Colonic mucosa (tissue), 4 donors: ENCODE results near the gene GNAQ. TPM values are rescaled to one million over a fixed set of nuclear protein-coding genes. Genes with fewer than 3 reads are reported as not detected.
"Not testable (repeated sequence)": the region's sequence is repeated elsewhere in the genome, so short reads cannot be mapped to it uniquely, and the experiment has no call there.

ENCODE experiments used
- DNase-seq: peaks from one replicate; pipeline ENCODE4 v3.0.0-alpha.2; 2020
- H3K27ac ChIP-seq: fragments of 200-600 bp; one replicate; pipeline ENCODE4 v1.8.0; 2021
- H3K27me3 ChIP-seq: fragments of 200-600 bp; one replicate; pipeline ENCODE4 v1.8.0; 2021
- H3K36me3 ChIP-seq: fragments of 200-600 bp; one replicate; pipeline ENCODE4 v1.8.0; 2021
- H3K4me1 ChIP-seq: fragments of 200-600 bp; one replicate; pipeline ENCODE4 v1.8.0; 2021; ENCODE audit warnings: mild to moderate bottlenecking
- H3K4me3 ChIP-seq: fragments of 200-600 bp; one replicate; pipeline ENCODE4 v1.8.0; 2021
- H3K9ac ChIP-seq, 2 donors: one replicate each; pipeline ENCODE4 v1.7.0; 2013; ENCODE audit warnings: control low read depth in 2 of 2, low read depth in 2 of 2, low read length in 2 of 2
- H3K9me3 ChIP-seq: fragments of 200-600 bp; one replicate; pipeline ENCODE4 v1.8.0; 2021
- intact Hi-C: fragments of 100-400 bp; cut with DNase I; formaldehyde crosslinking; loops from one replicate; pipeline ENCODE4 v1.14.1; 2022
- total RNA-seq, 2 donors: library from RNA; stranded (reverse); fragmentation: NEBNext Ultra II Directional in 1 of 2; extraction: Animal tissue kit (Norgen Biotek cat#: 25700) in 1 of 2; gene quantifications; one replicate each; pipeline ENCODE4 v1.2.1, GENCODE V29; 2021
- TF ChIP-seq, protein P1 (sequence below): fragments of 200-600 bp; IDR thresholded peaks from one replicate; pipeline ENCODE4 v1.8.0; 2022; ENCODE audit warnings: antibody characterized with exemption, mild to moderate bottlenecking
- donor health status: healthy.
- donor health status: DM: no; HTN: no; CAD: no.
- donor health status: DM: no; HTN: no; CAD: no.

GNAQ gene
- total RNA-seq, 2 donors from 2014 or later: 75.6 to 105 TPM

DNA sequence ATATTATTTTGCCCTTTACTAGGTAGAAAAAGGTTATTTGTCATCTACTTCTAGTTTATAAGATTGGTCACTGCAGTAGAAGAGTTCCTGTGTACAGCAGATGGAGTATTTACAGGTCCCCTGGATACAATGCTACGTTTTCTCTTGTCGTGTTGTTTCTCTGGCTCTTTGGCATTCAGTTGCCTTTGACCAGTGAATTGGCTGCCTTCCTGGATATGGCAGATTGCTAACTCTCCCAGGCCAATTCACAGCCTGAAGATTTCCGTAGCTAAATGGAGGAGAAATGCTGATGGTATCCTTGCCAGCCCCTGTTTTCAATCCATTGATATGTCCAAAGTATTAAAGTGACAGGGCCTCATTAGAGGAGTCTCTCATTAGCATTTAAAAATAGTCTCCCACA is 32.5 kb upstream of the GNAQ start:
- intact Hi-C loops: no loop called here

DNA sequence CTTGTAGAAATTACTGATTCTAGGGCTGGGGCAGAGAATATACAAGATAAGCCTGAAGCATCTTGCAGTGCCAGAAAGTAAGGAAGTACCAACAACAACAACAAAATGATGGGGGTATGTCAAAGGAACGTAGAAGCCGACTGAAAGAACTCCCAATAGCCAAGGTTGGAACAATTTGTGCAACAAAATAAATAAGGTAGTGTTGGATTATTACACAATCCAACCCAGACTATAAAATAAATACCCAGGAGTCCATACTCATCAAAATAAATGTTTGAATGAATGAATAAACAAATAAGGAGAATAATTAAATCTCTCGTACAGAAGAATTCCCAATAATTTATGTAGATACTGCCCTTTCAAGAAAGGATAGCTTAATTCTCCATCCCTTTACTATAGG is 31.1 kb upstream of the GNAQ start:
- H3K27ac ChIP-seq: no peak overlapping the region
- no peaks in the 10 kb centered on the region for H3K9me3 ChIP-seq
- intact Hi-C loops: no loop called here
- no peak overlapping the region for H3K9ac ChIP-seq
- H3K4me3 ChIP-seq: no peak overlapping the region
- no peaks in the 10 kb centered on the region for H3K4me1 ChIP-seq
- no peak for DNase-seq
- TF ChIP-seq, protein P1, sequence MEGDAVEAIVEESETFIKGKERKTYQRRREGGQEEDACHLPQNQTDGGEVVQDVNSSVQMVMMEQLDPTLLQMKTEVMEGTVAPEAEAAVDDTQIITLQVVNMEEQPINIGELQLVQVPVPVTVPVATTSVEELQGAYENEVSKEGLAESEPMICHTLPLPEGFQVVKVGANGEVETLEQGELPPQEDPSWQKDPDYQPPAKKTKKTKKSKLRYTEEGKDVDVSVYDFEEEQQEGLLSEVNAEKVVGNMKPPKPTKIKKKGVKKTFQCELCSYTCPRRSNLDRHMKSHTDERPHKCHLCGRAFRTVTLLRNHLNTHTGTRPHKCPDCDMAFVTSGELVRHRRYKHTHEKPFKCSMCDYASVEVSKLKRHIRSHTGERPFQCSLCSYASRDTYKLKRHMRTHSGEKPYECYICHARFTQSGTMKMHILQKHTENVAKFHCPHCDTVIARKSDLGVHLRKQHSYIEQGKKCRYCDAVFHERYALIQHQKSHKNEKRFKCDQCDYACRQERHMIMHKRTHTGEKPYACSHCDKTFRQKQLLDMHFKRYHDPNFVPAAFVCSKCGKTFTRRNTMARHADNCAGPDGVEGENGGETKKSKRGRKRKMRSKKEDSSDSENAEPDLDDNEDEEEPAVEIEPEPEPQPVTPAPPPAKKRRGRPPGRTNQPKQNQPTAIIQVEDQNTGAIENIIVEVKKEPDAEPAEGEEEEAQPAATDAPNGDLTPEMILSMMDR: no peak
- no peaks in the 10 kb centered on the region for H3K36me3 ChIP-seq
- H3K27me3 ChIP-seq: no peaks in the 10 kb centered on the region

More for the DNA sequence above, 32.5 kb upstream of the GNAQ start:
- H3K9me3 ChIP-seq: no peaks in the 10 kb centered on the region
- TF ChIP-seq, protein P1: no peak
- no peaks in the 10 kb centered on the region for H3K27me3 ChIP-seq
- H3K4me3 ChIP-seq: no peak overlapping the region
- no peak overlapping the region for H3K27ac ChIP-seq
- no peaks in the 10 kb centered on the region for H3K4me1 ChIP-seq
- no peak overlapping the region for H3K9ac ChIP-seq
- no peak for DNase-seq
- no peaks in the 10 kb centered on the region for H3K36me3 ChIP-seq

DNA sequence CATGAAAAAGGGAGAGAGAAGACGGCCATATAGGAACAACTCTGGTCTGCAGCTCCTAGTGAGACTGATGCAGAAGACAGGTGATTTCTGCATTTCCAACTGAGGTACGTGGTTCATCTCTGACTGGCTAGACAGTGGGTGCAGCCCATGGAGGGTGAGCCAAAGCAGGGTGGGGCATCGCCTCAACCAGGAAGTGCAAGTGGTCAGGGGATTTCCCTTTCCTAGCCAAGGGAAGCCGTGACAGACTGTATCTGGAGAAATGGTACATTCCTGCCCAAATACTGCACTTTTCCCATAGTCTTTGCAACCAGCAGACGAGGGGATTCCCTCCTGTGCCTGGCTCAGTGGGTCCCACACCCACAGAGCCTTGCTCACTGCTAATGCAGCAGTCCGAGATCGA is 22.6 kb upstream of the GNAQ start:
- H3K36me3 ChIP-seq, H3K9me3 ChIP-seq, DNase-seq, H3K27me3 ChIP-seq, H3K4me3 ChIP-seq, H3K27ac ChIP-seq, intact Hi-C loops, H3K4me1 ChIP-seq, H3K9ac ChIP-seq: not testable (repeated sequence)

DNA sequence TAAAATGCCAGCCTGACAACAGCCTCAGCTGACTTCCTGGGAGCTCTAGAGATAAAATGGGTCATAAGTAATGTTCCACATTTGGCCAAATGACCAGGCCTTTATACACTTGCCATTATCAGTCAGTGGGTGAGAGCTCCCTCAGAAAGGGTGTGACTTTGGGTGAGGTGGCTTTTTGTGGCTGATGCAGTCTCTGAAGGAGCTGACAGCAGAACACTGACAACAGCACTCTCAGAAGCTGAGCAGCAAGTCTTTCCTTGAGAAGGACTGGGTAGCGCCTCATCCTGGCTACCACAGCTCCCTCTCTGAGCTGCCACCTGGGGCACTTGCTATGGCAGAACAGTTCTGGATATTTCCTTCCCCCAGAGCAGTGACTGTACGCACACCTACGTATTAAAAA is 22.0 kb upstream of the GNAQ start:
- Histone ChIP-seq H3K4me3 (no peak overlapping the region), H3K9ac (no peak overlapping the region), H3K27ac (no peak overlapping the region), H3K36me3 (no peaks in the 10 kb centered on the region), H3K27me3 (no peaks in the 10 kb centered on the region), H3K9me3 (no peaks in the 10 kb centered on the region), H3K4me1 (no peaks in the 10 kb centered on the region)
- TF ChIP-seq, protein P1: no peak
- intact Hi-C loops: no loop called here
- DNase-seq: no peak

DNA sequence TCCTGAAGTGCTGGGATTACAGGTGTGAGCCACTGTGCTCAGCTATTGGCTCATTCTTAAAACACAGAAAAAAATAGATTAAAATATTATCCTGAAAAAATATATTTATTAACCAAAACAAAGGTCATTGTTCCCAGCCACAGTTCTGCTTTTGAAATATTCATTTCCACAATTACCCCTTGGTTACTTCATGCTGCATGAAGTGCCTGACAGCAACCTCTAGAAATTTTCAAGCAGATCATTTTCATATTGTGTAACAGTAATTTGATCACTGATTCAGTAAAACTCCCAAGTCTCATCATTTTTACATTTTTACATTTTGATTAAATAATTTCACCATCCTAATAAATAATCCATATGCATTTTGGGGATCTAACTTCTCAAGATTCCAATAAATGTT is 18.8 kb upstream of the GNAQ start:
- intact Hi-C loops: no loop called here
- no peak overlapping the region for H3K9ac ChIP-seq
- no peak for DNase-seq

DNA sequence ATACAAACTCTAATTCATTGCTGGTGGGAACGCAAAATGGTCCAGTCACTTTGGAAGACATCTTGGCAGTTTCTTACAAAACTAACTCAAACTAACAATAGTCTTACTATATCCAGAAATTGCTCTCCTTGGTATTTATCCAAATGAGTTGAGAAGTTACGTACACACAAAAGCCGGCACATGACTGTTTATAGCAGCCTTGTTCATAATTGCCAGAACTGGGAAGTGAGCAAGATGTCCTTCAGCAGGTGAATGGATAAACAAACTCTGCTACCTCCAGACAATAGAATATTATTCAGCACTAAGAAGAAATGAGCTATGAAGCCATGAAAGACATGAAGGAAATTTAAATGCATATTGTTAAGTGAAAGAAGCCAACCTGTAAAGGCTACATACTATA is 17.9 kb upstream of the GNAQ start:
- Histone ChIP-seq H3K9ac (no peak overlapping the region), H3K27ac (no peak overlapping the region), H3K4me1 (no peaks in the 10 kb centered on the region), H3K36me3 (no peaks in the 10 kb centered on the region), H3K27me3 (no peaks in the 10 kb centered on the region), H3K4me3 (no peak overlapping the region), H3K9me3 (no peaks in the 10 kb centered on the region)
- TF ChIP-seq, protein P1: no peak
- intact Hi-C loops: no loop called here
- no peak for DNase-seq

More for the DNA sequence above, 18.8 kb upstream of the GNAQ start:
- Histone ChIP-seq H3K9me3 (no peaks in the 10 kb centered on the region), H3K27me3 (no peaks in the 10 kb centered on the region), H3K36me3 (no peaks in the 10 kb centered on the region), H3K4me3 (no peak overlapping the region), H3K4me1 (no peaks in the 10 kb centered on the region), H3K27ac (no peak overlapping the region)
- TF ChIP-seq, protein P1: no peak
